Measurements from ENCODE around the gene PGBD1. TPM values are rescaled to one million over a fixed set of nuclear protein-coding genes. Genes with fewer than 3 reads are reported as not detected.
A peak's percentile ranks its signal among the peaks of the same experiment; 100 is the strongest.

The PGBD1 gene
- total RNA-seq, 2 donors from 2014 or later: 8.7 to 10.8 TPM

GRCh38 chr6:28266962-28267694, 14.2 kb upstream of the PGBD1 start, which contains the start of gene ZSCAN26:
TSS of gene ZSCAN26 (plus strand) at chr6:28267143. CDS start at chr6:28271920, 4,777 bp downstream.
- WGBS, 2 experiments (ENCODE audit: insufficient coverage in 1 of 2, insufficient read length in 1 of 2): 1 to 2% methylated on average over 19 to 32 of the region's 32 CpGs
- H3K27ac ChIP-seq (ENCODE audit: low read depth, low read length): peak within 1 kb of the TSS; percentile 39
- Mint-ChIP-seq H3K36me3 (ENCODE audit: low read depth) (peaks cover 6% of the 10 kb centered on the region), H3K4me1 (peaks cover 21% of the 10 kb centered on the region), H3K27me3 (ENCODE audit: insufficient read depth) (no peaks in the 10 kb centered on the region), H3K9me3 (no peaks in the 10 kb centered on the region), H3K4me3 (no peak within 1 kb of the TSS), H3K27ac (peak within 1 kb of the TSS; percentile 6)
- H3K9me3 ChIP-seq (ENCODE audit: control insufficient read depth, low read length): no peaks in the 10 kb centered on the region
- H3K4me3 ChIP-seq (ENCODE audit: low read length): peak within 1 kb of the TSS; percentile 99
- H3K4me1 ChIP-seq (ENCODE audit: control insufficient read depth, insufficient read depth, low read length): peaks cover 6% of the 10 kb centered on the region
- peak; percentile 97 for DNase-seq
- peak within 1 kb of the TSS; percentile 66 for H3K9ac ChIP-seq (ENCODE audit: extremely low read depth, low read length, poor library complexity, severe bottlenecking)
- TF ChIP-seq, protein P1, sequence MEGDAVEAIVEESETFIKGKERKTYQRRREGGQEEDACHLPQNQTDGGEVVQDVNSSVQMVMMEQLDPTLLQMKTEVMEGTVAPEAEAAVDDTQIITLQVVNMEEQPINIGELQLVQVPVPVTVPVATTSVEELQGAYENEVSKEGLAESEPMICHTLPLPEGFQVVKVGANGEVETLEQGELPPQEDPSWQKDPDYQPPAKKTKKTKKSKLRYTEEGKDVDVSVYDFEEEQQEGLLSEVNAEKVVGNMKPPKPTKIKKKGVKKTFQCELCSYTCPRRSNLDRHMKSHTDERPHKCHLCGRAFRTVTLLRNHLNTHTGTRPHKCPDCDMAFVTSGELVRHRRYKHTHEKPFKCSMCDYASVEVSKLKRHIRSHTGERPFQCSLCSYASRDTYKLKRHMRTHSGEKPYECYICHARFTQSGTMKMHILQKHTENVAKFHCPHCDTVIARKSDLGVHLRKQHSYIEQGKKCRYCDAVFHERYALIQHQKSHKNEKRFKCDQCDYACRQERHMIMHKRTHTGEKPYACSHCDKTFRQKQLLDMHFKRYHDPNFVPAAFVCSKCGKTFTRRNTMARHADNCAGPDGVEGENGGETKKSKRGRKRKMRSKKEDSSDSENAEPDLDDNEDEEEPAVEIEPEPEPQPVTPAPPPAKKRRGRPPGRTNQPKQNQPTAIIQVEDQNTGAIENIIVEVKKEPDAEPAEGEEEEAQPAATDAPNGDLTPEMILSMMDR (conservative IDR thresholded peaks at IDR 0.05): no peak
- no peaks in the 10 kb centered on the region for H3K27me3 ChIP-seq (ENCODE audit: control insufficient read depth, insufficient read depth, low read length, poor library complexity, severe bottlenecking)
- no peaks in the 10 kb centered on the region for H3K36me3 ChIP-seq (ENCODE audit: control insufficient read depth, insufficient read depth, low read length)

DNA sequence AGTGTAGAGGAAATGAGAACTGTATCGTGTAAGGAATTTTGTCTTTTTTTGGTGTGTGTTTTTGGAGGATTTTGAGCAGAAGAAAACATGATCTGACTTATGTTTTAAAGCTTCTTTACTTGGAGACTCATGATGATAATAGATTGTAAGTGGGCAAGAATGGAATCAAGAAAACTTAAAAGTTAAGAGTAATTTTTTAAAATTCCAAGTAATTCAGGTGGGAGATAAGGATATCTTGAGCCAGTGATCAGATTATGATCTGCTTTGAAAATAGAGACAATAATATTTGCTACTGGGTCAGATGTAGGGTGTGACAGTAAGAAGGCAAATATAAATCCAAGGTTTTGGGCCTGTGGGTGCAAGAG, 13.7 kb upstream of the PGBD1 start:
- H3K36me3 ChIP-seq (ENCODE audit: control insufficient read depth, insufficient read depth, low read length): peaks cover 4% of the 10 kb centered on the region
- peaks cover 6% of the 10 kb centered on the region for H3K4me1 ChIP-seq (ENCODE audit: control insufficient read depth, insufficient read depth, low read length)
- H3K9ac ChIP-seq (ENCODE audit: extremely low read depth, low read length, poor library complexity, severe bottlenecking): peak overlapping the region; percentile 66
- H3K9me3 ChIP-seq (ENCODE audit: control insufficient read depth, low read length): no peaks in the 10 kb centered on the region
- Mint-ChIP-seq H3K9me3 (no peaks in the 10 kb centered on the region), H3K4me1 (peaks cover 20% of the 10 kb centered on the region), H3K27ac (no peak overlapping the region), H3K36me3 (ENCODE audit: low read depth) (peaks cover 12% of the 10 kb centered on the region), H3K27me3 (ENCODE audit: insufficient read depth) (no peaks in the 10 kb centered on the region), H3K4me3 (no peak overlapping the region)
- 43 to 46% methylated on average over 1 of the region's 1 CpG for WGBS, 2 experiments (ENCODE audit: insufficient coverage in 1 of 2, insufficient read length in 1 of 2)
- TF ChIP-seq, protein P1 (conservative IDR thresholded peaks at IDR 0.05): no peak
- no peak for DNase-seq
- H3K27me3 ChIP-seq (ENCODE audit: control insufficient read depth, insufficient read depth, low read length, poor library complexity, severe bottlenecking): no peaks in the 10 kb centered on the region
- peak overlapping the region; percentile 99 for H3K4me3 ChIP-seq (ENCODE audit: low read length)
- H3K27ac ChIP-seq (ENCODE audit: low read depth, low read length): no peak overlapping the region

DNA sequence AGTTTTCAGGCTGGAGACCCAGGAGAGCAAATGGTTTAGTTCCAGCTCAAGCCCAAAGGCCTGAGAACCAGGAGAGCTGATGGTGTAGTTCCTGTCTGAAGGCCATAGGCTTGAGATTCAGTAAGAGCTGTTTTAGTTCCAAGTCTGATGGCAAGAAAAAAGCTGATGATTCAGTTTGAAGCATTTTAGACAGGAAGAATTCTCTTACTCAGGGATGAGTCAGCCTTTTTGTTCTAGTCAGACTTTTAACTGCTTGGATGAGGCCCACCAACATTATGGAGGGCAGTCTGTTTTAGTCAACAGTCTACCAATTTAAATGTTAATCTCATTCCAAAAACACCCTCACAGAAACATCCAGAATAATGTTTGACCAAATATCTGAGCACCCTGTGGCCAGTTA, 11.9 kb upstream of the PGBD1 start:
- Histone ChIP-seq H3K36me3 (ENCODE audit: control insufficient read depth, insufficient read depth, low read length) (peaks cover 14% of the 10 kb centered on the region), H3K4me1 (ENCODE audit: control insufficient read depth, insufficient read depth, low read length) (peaks cover 6% of the 10 kb centered on the region), H3K9me3 (ENCODE audit: control insufficient read depth, low read length) (no peaks in the 10 kb centered on the region), H3K4me3 (ENCODE audit: low read length) (no peak overlapping the region), H3K9ac (ENCODE audit: extremely low read depth, low read length, poor library complexity, severe bottlenecking) (no peak overlapping the region), H3K27ac (ENCODE audit: low read depth, low read length) (no peak overlapping the region), H3K27me3 (ENCODE audit: control insufficient read depth, insufficient read depth, low read length, poor library complexity, severe bottlenecking) (peaks cover 9% of the 10 kb centered on the region)
- Mint-ChIP-seq H3K4me3 (no peak overlapping the region), H3K27ac (no peak overlapping the region), H3K4me1 (peaks cover 10% of the 10 kb centered on the region), H3K9me3 (no peaks in the 10 kb centered on the region), H3K36me3 (ENCODE audit: low read depth) (peaks cover 28% of the 10 kb centered on the region), H3K27me3 (ENCODE audit: insufficient read depth) (no peaks in the 10 kb centered on the region)
- TF ChIP-seq, protein P1 (conservative IDR thresholded peaks at IDR 0.05): no peak
- no peak for DNase-seq
